SH-SY5Y (cell line): ENCODE measurements around the gene HIVEP2.

Source experiments
- GATA2 ChIP-seq: IDR thresholded peaks from 2 replicates; pipeline ENCODE4 v1.6.1; 2011; ENCODE audit warnings: mild to moderate bottlenecking, low read depth, low read length
- GATA3 ChIP-seq: IDR thresholded peaks from 2 replicates; pipeline ENCODE4 v1.6.1; 2011; ENCODE audit warnings: low read depth, mild to moderate bottlenecking, low read length, moderate library complexity

DNA sequence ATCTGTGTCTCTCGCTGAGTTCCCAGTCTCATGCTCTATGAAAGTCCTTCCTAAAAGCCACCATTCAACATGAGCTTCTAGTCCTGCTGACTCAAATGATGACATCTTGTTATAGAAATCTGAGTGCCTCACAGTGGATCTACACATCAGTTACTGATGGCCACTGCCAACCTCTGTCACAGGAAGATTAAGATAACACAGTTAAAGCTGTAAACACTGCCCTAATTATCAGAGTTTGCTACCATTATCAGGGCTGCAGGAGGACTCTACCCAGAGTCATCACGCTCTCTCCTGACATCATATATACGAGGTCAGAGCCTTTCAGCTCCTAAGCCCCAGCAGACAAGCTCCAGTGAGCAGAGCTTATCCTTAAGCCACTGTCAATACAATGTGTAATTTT lies 63.2 kb downstream of the HIVEP2 start:
- TF ChIP-seq GATA2 (0 out of 2 replicates have a peak, but pooled peaks have one; percentile 34), GATA3 (no peak)
